IPS-NIHi11 (cell line): ENCODE measurements around the gene EHMT1.

Experiments
- DNase-seq: peaks from one replicate; pipeline ENCODE4 v3.0.0; 2012; ENCODE audit warnings: mixed read lengths, low spot score

EHMT1 gene

GRCh38 chr9:137618105-137619067 lies at the start of gene EHMT1:
EHMT1 (plus strand) TSS chr9:137619005; CDS start chr9:137619029, 24 bp downstream.
- peak; percentile 98 for DNase-seq

GRCh38 chr9:137569609-137570203 lies 49.1 kb upstream of the EHMT1 start:
- DNase-seq: no peak

- DNase-seq: no peak
Observed at GRCh38 chr9:137570566-137570965, 48.2 kb upstream of the EHMT1 start.

GRCh38 chr9:137574192-137574591 lies 44.6 kb upstream of the EHMT1 start:
- DNase-seq: no peak

- no peak for DNase-seq
Observed at GRCh38 chr9:137575364-137575715, 43.5 kb upstream of the EHMT1 start.

GRCh38 chr9:137575716-137576411 lies 42.9 kb upstream of the EHMT1 start:
- DNase-seq: no peak

- DNase-seq: peak; percentile 99
Observed at GRCh38 chr9:137578518-137579258, 40.1 kb upstream of the EHMT1 start, which contains the start of gene DPH7. DPH7 (minus strand) TSS chr9:137578925; CDS start chr9:137578777, 148 bp downstream.

- DNase-seq: no peak
Observed at GRCh38 chr9:137579259-137579604, 39.6 kb upstream of the EHMT1 start.

- no peak for DNase-seq
Observed at GRCh38 chr9:137580209-137580953, 38.4 kb upstream of the EHMT1 start.

GRCh38 chr9:137580954-137581322 lies 37.9 kb upstream of the EHMT1 start:
- no peak for DNase-seq

GRCh38 chr9:137581361-137582285 lies 37.2 kb upstream of the EHMT1 start:
- DNase-seq: no peak

GRCh38 chr9:137582286-137582860 lies 36.4 kb upstream of the EHMT1 start:
- peak; percentile 50 for DNase-seq

GRCh38 chr9:137583347-137583746 lies 35.5 kb upstream of the EHMT1 start:
- no peak for DNase-seq

- no peak for DNase-seq
Observed at GRCh38 chr9:137583957-137584356, 34.8 kb upstream of the EHMT1 start.

- DNase-seq: no peak
Observed at GRCh38 chr9:137586854-137587253, 32.0 kb upstream of the EHMT1 start.

- DNase-seq: no peak
Observed at GRCh38 chr9:137588311-137588710, 30.5 kb upstream of the EHMT1 start.

- no peak for DNase-seq
Observed at GRCh38 chr9:137588891-137589290, 29.9 kb upstream of the EHMT1 start.

- DNase-seq: peak; percentile 55
Observed at GRCh38 chr9:137589441-137590122, 29.2 kb upstream of the EHMT1 start.

GRCh38 chr9:137590123-137590468 lies 28.7 kb upstream of the EHMT1 start:
- DNase-seq: no peak
